ENCODE data around the gene LFNG.
A peak's percentile ranks its signal among the peaks of the same experiment; 100 is the strongest.
"Not testable (repeated sequence)": the region's sequence is repeated elsewhere in the genome, so short reads cannot be mapped to it uniquely, and the experiment has no call there.

Gene LFNG

DNA sequence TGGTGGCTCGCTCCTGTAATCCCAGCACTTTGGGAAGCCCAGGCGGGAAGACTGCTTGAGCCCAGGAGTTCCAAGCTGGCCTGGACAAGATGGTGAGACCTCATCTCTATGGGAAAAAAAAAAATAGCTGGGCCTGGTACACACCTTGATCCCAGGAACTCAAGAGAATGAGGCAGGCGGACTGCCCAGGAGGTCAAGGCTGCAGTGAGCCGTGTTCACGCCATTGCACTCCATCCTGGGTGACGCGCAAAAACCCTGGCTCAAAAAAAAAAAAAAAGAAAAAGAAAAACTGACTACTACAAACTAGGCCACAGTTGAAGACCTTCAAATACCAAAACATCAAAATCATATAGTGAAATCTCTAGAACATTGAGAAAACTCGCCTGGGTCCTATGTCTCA lies 31.8 kb downstream of the LFNG start:
- DNase-seq, result no peak

- DNase-seq, result peak in 2 of 3 donors; percentile 37 to 39
Measured at GRCh38 chr7:2553108-2553507, 33.5 kb downstream of the LFNG start.

GRCh38 chr7:2553831-2554581 lies 34.4 kb downstream of the LFNG start:
- DNase-seq, result no peak

DNA sequence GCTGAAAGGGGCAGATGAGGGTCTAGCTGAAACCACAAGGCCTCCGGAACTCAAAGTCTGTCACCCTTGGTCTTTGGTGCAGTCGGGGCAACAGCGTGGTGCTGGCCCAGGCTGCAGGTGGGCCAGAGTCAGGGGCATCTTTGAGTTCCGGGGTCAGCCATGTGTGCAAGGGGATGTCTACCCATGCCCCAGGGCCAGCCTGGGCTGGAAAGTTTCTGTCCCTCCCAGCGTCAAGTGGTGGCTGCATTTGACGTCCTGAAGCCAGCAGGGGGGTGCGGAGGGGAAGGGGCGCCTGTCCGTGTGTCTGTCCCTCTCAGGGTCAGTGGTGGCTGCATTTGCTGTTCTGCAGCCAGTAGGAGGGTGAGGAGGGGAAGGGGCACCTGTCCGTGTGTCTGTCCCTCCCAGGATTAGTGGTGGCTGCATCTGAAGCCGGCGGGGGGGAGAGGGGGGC lies 35.1 kb downstream of the LFNG start:
- no peak for DNase-seq

DNA sequence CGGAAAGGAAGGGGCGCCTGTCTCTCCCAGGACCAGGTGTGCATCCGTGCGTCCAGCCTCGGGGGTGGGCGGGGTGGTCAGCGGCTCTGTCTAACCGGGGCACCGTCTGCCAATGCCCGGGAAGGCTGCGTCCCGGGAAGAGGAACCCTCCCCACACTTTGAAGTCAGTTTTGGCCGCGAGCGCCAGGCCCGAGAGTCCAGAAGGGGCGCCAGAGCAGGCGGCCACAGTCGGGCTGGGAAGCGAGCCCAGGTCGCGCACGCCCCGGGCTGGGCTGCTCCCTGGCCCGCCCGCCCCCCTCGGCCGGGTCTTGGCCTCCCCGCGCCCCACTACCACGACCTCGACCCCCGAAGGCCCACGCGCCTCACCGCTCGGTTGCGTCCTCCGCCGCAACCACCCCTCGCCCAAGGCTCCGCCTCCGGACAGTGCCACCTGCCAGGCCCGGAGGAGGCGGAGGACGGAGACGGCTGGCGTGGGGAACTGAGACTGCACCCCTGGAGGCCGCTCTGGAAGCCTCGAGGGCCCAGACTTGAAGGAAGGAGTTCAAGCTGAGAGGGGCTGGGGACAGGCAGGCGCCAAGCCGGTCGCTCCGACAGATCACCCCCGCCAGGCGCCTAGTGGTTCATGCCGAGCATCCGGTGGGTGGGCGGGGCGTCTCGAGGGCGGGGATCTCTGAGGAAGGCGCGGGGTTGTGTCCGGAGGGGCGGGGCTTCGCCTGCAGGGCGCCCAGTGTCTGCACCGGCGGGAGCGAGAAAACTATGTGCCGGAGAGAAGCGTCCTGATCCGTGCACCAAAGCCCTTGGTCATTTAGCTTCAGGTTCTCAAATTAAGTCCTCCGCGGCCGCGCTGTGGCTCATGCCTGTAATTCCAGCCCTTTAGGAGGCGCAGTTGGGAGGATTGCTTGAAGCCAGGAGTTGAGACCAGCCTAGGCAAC lies 35.8 kb downstream of the LFNG start, which contains the start of gene BRAT1:
BRAT1 (minus strand) TSS at position 404 of the 932 bp plus-strand sequence. CDS start 1,093 bp downstream, outside the sequence.
- DNase-seq, result peak; percentile 93 to 98 (median 97)

- peak; percentile 90 to 97 (median 93) for DNase-seq
Measured at GRCh38 chr7:2558629-2559282, 39.2 kb downstream of the LFNG start, which contains the start of gene IQCE. IQCE (plus strand) TSS chr7:2558979; CDS start chr7:2559182, 203 bp downstream.

- peak; percentile 34 to 61 (median 40) for DNase-seq
Measured at GRCh38 chr7:2559283-2559950, 39.8 kb downstream of the LFNG start.

DNA sequence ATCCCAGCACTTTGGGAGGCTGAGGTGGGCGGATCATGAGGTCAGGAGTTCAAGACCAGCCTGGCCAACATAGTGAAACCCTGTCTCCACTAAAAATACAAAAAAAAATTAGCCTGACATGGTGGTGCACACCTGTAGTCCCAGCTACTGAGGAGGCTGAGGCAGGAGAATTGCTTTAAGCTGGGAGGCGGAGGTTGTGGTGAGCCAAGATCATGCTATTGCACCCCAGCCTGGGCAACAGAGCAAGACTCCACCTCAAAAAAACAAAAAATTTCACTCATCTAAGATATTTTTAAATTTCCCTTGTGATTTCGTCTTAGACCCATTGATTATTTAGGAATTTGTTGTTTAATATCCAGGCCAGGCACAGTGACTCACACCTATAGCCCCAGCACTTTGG lies 44.4 kb downstream of the LFNG start:
- not testable (repeated sequence) for DNase-seq

GRCh38 chr7:2564970-2565540 lies 45.5 kb downstream of the LFNG start:
- no peak for DNase-seq

GRCh38 chr7:2566348-2566889 lies 46.8 kb downstream of the LFNG start:
- no peak for DNase-seq

DNA sequence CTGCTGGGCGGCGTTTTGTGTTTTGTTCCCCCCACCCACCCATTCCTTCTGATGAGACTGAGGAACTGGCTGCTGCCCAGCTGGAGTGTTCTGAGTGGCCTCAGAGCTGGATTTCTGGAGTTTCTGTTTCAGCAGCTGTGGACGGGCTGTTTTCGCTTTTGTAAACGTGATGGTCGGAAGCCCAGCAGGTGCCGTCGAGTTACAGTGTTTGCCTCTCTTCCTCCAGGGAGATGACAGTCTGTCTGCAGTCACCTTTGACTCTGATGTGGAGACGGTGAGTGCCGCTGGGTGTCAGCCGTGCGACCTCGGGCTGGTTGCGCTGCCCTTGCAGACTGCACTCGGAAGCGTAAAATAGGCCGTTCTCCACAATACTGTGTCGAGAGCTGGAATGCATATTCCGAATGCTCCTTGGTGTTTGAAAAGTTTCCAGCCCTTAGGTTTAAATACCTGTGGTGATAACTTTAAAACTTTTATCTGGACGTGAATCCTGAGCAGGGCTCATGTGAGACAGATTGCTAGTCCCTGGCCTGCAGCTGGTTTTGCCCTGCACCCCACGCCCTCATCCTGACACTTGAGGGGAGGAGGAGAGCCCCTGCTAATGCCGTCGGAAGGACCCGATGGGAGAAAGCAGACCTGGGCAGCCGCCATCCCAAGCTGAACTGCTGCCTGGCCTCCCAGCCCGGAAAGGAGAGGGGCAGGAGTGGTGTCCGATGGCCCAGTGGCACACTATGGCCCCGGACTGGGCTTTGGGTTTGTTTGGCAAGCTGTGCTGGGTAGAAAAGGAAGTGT lies 47.5 kb downstream of the LFNG start:
- DNase-seq, result no peak

GRCh38 chr7:2567679-2568278 lies 48.2 kb downstream of the LFNG start:
- DNase-seq, result peak; percentile 60 to 68 (median 65)

GRCh38 chr7:2568521-2569223 lies 49.1 kb downstream of the LFNG start:
- no peak for DNase-seq

GRCh38 chr7:2569421-2569820 lies 49.8 kb downstream of the LFNG start:
- DNase-seq, result no peak

- DNase-seq, result no peak
Measured at GRCh38 chr7:2570021-2570420, 50.4 kb downstream of the LFNG start.

DNA sequence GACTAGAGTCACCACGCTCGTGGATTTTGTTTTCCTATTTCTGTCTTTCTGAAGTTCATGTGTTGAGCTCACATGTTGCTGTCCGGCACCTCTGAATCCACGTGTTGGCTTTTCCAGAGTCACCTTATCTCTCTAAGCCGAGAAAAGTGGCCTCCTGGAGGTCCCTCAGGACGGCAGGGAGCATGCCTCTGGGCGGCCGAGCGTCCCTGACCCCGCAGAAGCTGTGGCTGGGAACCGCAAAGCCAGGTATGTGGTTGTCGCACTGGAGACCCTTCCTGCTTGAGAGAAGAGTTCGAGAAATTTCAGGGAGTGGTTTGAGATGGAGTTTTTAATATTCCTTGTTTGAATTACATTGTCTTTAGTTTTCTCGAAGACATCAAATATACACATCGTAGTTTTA lies 51.8 kb downstream of the LFNG start:
- DNase-seq, result no peak

- no peak for DNase-seq
Measured at GRCh38 chr7:2572101-2572842, 52.7 kb downstream of the LFNG start.

DNA sequence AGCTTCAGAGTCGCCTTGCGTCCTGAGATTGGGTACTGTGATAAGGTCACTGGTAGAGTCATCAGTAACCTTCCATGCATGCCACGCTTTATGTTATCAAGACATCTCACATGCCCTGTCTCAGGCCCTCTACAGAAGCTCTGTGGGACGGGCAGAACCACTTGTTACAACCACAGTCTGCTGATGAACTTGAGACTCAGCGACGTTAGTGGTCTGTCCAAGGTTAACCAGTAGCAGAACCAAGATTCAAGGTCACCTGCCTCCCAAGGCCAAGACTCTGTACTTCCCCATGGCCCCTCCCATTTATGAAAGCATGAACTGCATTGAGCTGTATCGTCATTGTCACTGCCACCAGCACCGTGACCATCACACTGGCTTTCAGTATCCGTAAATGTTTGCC lies 54.2 kb downstream of the LFNG start:
- DNase-seq, result no peak

Measured in suppressor macrophage treated with lipopolysaccharide for 1 hour (primary cell).